NCI-H146 treated with DMSO at 0.1 percent for 48 hours (cell line): ENCODE measurements around the gene ZNF365.

Experiments
- DNase-seq: peaks from one replicate; lab custom pipeline; 2025; ENCODE audit not compliant: unreplicated experiment; lab: John Stamatoyannopoulos, UW

ZNF365 gene

DNA sequence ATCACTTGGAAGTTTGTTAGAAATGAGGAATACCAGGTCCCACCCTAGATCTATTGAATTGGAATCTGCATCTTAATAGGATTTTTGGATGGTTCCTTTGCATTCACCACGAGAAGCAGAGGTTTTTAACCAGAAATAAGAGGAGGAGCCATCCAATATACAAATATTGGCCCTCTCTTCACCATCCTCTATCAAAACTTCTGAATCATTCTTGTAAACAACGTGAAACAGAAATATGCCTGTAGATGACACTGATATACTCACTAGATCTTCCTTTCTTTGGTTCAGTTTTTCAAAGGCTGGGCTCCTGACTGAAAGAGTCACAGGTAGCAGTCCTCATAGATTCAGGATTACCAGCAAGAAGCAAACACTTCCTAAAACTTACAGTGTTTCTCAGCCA is 39.5 kb downstream of the ZNF365 start:
- DNase-seq: no peak

DNA sequence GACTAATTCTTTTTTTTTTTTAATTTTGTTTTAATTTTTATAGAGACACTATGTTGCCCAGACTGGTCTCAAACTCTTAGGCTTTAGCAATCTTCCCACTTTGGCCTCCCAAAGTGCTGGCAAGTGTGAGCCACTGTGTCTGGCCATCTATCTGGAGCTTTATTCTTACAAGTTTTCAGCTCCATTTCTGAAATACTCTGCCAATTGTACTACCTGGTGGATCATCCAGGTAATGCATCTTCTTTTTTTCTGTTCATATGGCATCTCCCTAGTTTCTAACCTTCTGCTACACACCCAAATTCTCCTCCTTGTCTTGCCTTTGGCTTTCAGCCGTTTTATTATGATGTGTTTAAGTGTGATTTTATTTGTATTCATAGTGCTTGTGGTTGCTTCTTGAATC is 40.2 kb downstream of the ZNF365 start:
- DNase-seq: no peak

DNA sequence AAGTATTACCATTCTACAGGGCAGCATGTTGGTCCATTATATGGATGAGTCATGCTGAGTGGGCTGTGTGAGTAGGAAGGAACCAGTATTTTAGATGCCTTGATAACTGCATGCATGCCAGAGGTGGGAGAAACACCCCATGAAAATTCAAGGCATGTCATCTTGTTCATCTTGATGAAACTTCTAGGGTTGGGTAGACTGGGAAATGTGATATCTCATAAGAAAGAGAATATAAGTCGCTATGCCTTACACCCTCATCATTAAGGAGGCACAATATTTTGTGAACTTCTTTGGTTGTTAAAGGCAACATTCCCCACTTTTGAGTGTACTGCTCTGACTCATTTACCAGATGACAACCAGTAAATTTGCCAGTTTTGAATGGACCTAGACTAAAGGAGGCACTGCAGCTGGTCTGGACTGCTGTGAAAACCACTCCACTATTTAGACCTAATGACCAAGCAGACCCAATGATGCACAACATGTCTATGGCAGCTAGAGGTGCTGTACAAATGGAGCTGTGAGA is 48.0 kb downstream of the ZNF365 start:
- DNase-seq: no peak

DNA sequence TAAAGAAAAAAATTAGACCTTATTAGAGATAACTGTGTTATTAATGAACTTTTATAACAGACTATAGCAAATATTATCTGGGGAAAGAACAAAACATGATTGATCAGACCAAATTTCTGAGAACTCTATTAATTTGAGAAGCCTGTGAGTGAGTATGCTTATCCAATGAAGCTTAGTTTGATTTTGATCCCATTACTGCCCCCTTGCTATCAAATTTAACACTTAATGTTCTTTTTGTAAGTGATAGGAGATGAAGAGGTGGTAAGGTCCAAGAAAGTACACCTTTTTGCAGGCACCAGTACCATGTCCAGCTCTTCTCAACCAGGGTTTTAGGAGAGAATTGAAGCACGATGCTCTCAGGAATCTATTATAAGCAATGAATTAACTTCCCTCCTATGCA is 49.9 kb downstream of the ZNF365 start:
- DNase-seq: peak; percentile 2

DNA sequence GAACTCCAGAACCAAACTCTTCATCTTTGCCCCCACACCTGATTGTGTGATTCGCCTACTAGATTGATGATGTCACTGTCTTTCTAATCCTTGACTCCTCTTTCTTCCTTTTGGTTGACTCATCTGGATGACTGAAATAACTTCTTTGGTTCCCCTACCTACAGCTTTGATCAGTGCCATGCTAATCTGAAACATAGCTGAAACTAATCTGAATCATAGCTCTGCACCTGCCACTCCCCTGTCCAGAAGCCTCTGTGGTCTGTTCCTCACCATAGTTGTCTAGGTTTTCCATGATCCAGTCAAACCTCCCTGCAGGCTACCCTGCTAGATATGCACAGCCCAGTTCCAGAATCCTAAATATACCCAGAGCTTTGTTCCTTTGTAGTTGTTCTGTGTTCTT is 51.9 kb downstream of the ZNF365 start:
- no peak for DNase-seq

DNA sequence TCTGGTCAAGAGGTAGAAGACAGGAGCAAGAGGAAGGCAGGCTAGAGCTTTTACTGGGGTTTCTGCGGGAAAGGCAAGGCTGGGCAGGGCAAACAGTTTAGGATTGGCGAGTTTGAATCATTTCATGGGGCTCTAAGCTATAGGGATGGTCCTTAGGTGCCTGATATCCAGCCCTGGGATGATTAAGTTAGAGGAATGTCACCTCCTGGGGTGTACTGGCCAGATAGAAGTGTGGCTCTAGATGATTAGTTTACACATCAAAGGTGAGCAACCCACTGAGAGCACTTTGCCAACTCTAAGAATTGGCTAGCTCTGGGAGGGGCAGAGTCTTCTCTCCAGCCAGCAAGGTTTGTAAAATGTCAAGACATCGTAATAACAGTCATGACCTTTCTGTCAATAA is 52.4 kb downstream of the ZNF365 start:
- no peak for DNase-seq

DNA sequence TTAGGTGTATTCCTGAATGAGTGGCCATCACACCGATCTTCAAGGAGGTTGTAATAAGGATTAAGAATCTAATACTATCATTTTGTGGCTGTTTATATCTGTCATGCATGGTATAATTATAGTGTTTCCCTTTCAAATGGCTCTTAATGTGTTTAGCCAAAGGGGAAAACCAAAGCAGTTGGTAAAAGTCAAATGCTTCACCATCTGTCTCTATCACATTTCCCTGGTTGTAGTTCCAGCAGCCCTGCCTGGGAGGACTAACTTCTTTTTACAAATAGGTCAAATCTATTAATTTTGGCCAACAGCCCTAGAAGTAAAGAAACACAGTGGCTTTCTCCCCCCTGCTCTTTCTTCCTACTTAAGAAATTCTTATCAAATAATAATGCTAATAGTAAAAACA is 56.7 kb downstream of the ZNF365 start:
- no peak for DNase-seq

DNA sequence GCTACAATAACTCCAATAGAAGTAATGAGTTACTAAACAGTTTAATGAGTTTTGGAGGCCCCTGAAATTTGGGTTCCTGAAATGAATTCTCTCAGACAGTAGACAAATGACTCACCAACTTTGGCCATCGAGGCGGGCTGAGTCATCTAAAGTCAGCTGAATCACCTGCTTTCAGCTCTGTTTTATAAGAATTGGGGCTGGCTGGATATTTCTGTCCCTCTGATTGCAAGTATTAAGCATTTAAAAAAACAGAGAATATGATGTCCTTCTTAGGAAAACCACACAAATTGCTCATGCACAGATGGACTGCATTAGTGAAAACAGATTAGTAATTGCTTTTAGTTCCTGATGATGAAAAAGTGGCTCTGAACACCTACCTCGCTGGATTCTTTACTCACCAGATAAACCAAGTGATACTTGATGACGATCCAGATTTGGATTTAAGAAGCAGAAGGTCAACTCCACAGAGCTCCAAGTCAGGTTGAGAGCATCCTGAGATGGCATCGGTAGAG is 59.1 kb downstream of the ZNF365 start:
- DNase-seq: no peak

DNA sequence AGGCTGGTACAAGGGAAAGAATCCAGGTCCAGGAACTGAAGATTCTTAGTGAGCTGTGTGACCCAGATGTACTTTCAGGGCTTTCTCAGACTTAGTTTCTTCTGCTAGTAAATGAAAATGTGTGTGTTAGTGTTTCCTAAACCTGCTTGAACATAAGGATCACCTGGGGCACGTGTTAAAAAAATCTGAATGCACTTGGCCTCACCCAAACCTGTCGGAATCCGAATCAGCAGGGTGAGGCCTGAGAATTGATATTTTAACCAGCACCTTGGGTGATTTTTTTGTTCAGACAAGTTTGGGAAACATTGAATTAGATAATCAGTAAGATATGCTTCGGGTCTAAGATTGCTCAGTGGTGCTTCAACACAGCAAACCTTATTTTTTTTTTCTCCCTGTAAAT is 59.7 kb downstream of the ZNF365 start:
- DNase-seq: no peak

DNA sequence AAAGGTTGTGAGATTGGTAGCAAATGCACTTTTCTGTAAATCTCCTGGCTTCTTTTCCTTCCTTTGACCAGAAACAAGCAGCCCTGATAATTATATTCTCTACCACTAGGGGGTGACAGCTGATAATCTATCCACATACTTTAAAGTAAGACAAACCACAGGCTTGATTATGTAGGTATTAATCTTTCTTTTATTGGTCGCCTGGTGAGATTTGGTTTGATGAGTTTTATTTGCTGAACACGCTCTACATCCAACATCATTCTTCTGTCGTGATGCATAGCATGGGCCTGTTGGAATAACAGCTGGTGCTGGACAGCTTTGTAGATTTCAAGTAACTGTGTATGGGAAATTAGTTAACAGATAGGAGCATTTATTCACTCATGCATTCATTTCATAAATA is 63.5 kb downstream of the ZNF365 start:
- DNase-seq: peak; percentile 39

DNA sequence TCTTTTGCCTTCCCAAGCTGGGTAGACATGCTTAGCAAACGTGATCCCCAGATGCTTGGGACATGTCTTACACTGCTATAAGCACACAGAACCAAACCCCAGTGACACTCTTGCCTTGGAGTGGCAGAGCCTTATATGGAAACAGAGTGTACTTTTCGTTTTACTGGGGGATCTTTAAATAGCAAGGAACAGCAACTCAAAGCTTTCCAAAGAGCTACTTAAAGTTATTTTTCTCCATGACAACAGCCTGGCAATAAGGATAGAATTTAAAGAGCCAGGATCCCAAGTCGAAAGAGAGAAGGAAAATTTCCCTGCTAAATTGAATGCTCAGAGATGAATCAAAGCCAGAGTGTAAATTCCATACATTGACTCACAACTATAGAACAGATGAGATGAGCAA is 67.8 kb downstream of the ZNF365 start:
- no peak for DNase-seq

DNA sequence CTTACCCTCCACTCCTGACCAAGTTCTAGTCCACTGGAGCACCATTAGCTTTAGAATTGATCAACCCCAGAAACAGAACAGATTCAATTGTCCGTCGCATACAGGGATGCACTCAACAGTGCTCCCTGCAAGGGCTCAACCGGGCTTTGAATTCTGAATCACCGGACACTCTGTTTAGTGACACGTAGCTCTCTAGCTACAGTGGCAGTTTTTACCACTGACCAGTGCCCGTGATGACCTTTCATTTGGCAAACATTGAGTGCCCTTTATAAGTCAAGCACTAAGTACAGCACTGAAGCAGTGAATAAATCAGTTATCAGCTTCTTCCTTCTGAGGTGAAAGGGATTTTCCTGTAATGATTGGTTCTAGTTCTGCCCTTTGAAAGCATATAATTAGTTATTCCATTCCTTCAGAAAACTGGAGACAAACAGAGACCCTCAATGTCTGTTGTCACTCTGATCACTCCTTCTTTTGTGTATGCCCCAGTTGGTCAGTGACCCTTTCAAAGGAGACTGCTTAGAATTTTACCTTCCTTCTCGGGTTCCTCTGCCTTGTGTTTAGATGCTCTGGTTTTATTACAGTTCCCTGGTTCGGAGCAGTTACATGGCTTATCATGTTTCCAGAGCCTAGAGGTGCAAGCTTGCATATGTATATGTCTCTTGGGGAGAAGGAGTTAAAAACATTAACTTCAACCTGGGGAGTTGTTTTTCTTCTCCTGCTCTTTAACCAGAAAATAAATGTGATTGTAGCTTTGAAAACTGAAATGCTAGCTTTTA is 68.9 kb downstream of the ZNF365 start:
- no peak for DNase-seq

DNA sequence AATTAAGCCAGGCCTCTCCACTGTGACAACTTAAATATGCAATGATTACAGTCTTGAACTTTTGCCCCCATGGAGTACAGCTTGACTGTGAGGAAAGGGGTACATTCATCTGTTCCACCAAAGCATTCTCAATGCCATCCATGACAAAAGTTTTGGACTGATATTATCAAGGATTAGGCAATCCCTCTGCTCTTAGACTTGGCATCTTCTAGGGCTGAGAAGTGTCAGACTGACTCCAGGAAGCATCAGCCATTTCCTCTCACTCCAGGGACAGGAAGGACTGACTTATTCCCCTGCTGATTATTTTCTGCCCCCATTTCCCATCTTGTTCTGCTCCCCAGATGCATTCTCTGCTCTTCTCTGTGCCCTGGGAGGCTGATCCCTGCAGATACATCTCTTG is 69.7 kb downstream of the ZNF365 start:
- no peak for DNase-seq

DNA sequence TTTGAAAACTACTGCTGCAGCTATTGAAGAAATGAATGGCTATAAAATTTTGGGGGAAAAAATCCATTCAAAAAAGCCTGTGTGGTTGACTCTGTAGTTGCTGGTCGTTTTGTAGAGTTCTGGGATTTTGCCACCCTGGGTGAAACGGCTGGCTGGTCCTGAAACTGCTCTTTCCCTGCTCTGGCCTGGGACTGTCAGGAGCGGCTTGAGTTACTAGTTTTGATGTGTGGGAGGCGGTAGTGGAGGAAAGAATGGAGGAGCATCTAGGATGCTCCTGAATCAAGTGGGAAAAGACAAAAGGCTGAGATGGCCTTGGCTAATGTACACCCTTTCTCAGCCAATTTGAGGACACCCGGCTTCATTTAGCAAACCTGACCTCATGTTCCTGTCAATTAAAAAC is 72.5 kb downstream of the ZNF365 start:
- no peak for DNase-seq

DNA sequence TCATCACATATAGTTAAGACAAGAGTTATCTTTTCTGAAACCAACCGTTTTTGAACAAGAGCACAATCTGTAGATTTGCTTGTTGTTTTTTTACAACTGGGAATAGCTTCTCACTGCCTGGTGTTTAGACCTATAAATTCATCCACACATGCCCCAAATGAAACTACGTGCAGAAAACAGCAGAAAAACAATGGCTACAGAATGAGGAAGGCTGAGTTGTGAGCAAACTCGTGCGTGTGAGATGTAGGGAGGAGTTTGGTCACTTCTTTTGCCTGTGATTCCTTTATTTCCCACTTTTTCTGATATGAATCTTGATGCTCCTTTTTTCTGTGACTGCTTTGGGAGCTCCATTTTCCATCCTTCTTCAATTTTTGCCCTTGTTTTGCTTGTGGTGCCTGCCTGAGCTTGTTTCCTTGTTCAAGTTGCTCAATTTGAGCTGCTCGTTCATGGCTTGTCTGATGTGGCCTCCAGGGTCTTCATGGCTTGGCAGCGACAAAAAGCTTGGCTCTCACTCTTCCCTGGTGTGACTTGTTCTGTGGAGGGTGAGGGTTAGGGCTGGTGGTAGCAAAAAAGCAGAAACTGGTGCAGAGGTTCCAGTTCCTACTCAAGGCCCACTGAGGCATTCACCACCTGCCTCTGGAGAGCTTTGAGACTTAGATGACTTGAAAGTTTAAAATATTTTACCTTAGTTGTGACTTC is 76.9 kb downstream of the ZNF365 start:
- no peak for DNase-seq

DNA sequence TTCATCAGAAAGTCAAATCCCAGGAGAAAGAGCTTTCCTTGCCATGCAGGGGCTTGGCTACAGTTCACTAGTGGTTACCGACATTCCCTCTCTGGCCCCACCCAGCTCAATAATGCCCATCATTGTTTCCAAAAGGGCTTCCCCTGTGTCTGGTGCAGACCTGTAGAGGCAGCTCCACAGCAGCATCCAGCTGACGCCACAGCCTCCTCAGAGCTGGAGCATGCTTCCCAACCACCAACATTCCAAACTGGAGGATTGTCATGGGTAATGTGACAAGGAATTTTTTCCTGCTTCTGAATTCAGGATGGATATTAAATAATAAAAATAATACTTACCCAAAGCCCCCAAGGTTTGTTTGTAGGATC is 77.4 kb downstream of the ZNF365 start:
- DNase-seq: no peak
